Measurements from ENCODE around the gene CALM1.

DNA sequence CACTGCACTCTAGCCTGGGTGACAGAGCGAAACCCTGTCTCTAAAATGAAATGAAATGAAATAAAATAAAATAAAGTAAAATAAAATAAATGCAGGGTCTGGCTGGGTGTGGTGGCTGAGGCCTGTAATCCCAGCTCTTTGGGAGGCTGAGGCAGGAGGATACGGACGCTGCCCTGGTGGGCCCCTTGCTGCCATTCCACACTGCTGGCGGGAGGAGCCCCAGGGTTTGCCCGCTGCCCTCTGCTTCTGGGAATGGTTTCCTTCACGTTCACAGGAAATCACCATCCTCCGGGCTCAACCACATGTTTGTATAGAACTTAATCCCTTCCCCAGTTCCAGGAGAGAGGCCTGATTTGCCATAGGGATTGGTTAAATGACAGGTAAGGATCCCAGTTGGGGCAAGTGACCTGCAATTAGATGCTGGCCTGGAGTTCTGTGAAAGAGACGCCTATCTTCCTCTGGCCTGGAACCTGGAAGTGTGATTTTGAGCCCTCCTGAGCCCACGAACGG is 29.3 kb downstream of the CALM1 start:
- TF ChIP-seq, protein P1, sequence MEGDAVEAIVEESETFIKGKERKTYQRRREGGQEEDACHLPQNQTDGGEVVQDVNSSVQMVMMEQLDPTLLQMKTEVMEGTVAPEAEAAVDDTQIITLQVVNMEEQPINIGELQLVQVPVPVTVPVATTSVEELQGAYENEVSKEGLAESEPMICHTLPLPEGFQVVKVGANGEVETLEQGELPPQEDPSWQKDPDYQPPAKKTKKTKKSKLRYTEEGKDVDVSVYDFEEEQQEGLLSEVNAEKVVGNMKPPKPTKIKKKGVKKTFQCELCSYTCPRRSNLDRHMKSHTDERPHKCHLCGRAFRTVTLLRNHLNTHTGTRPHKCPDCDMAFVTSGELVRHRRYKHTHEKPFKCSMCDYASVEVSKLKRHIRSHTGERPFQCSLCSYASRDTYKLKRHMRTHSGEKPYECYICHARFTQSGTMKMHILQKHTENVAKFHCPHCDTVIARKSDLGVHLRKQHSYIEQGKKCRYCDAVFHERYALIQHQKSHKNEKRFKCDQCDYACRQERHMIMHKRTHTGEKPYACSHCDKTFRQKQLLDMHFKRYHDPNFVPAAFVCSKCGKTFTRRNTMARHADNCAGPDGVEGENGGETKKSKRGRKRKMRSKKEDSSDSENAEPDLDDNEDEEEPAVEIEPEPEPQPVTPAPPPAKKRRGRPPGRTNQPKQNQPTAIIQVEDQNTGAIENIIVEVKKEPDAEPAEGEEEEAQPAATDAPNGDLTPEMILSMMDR (IDR thresholded peaks at IDR 0.05): no peak
- TF ChIP-seq EP300 (IDR thresholded peaks at IDR 0.05) (no peak), POLR2AphosphoS5 (IDR thresholded peaks at IDR 0.05) (no peak), POLR2A (IDR thresholded peaks at IDR 0.05) (no peak)
